Ovary (tissue), 3 donors: ENCODE data around the gene LRP2.

Experiments used
- CTCF ChIP-seq, 3 donors: fragments of 450-650 bp in 2 of 3; fragments of 200-600 bp in 1 of 3; IDR thresholded peaks; one replicate each; pipeline versions ENCODE4 v1.5.1 to v1.8.0; 2016 to 2022; ENCODE audit warnings: antibody characterized with exemption in 3 of 3, mild to moderate bottlenecking in 1 of 3
- EP300 ChIP-seq: sonication (generic); formaldehyde crosslinking; IDR thresholded peaks from one replicate; pipeline ENCODE4 v1.6.1; 2017; ENCODE audit warnings: antibody characterized with exemption
- POLR2A ChIP-seq: fragments of 450-650 bp; IDR thresholded peaks from one replicate; pipeline ENCODE4 v1.6.1; 2017; ENCODE audit warnings: antibody characterized with exemption, mild to moderate bottlenecking, moderate library complexity
- donor health status: DM: no; HTN: no; CAD: no.

- TF ChIP-seq CTCF (IDR thresholded peaks at IDR 0.05) (no peak), POLR2A (no peak), EP300 (no peak)
These were observed 107.6 kb downstream of the LRP2 start for GRCh38 chr2:169254774-169255173.
